ENCODE results near the gene FSTL4.

DNA sequence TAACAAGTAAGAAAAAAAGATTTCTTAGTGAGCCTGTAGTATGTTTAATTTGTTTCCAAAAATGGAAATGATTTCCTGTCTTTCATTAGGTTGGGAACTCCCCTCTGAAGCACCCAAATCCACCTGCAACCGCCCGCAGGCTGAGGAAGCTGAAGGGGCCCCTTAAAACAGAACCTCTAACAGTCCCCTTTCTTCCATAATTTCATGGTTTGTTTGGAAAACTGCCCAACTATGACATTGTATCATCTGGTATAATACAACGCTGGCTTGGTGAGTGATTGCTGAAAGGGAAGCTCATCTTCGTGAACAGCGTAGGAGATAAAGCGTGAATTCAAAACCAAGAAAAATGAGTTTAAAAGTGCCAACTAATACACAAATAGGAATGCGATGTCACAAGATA lies 215.5 kb downstream of the FSTL4 start:
- TF ChIP-seq, protein P1, sequence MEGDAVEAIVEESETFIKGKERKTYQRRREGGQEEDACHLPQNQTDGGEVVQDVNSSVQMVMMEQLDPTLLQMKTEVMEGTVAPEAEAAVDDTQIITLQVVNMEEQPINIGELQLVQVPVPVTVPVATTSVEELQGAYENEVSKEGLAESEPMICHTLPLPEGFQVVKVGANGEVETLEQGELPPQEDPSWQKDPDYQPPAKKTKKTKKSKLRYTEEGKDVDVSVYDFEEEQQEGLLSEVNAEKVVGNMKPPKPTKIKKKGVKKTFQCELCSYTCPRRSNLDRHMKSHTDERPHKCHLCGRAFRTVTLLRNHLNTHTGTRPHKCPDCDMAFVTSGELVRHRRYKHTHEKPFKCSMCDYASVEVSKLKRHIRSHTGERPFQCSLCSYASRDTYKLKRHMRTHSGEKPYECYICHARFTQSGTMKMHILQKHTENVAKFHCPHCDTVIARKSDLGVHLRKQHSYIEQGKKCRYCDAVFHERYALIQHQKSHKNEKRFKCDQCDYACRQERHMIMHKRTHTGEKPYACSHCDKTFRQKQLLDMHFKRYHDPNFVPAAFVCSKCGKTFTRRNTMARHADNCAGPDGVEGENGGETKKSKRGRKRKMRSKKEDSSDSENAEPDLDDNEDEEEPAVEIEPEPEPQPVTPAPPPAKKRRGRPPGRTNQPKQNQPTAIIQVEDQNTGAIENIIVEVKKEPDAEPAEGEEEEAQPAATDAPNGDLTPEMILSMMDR (IDR thresholded peaks at IDR 0.05; ENCODE audit: poor library complexity): no peak
- TF ChIP-seq EZH2 (IDR thresholded peaks at IDR 0.05; ENCODE audit: borderline replicate concordance): no peak
